H1 (cell line): ENCODE data around the gene CLIP4. TPM values are rescaled to one million over a fixed set of nuclear protein-coding genes. Genes with fewer than 3 reads are reported as not detected.

Source experiments
- CTCF ChIA-PET: fragments of 300-600 bp; sonication (Branson Sonifier 250); formaldehyde crosslinking; loops from one replicate; lab custom pipeline; 2021; ENCODE audit not compliant: partially characterized antibody; lab: Charles Lee
- POLR2A ChIA-PET: fragments of 300-600 bp; sonication (Branson Sonifier 250); formaldehyde crosslinking; loops from one replicate; lab custom pipeline; 2021; ENCODE audit warnings: inconsistent platforms; ENCODE audit not compliant: partially characterized antibody; lab: Charles Lee
- DNase-seq, 2 experiments: peaks; one replicate each; pipeline versions ENCODE4 v3.0.0 to v3.0.0-alpha.2; 2010 to 2022; ENCODE audit warnings: low spot score in 2 of 2, low read depth in 1 of 2, mixed read lengths in 1 of 2
- FAIRE-seq: peaks from 2 replicates; lab custom pipeline; 2011; peaks lifted over from hg19 to GRCh38; lab: Jason Lieb, UNC
- H2AFZ ChIP-seq: 2 replicates; pipeline ENCODE4 v1.8.1; 2012; ENCODE audit warnings: low read length, inconsistent platforms
- H2AK5ac ChIP-seq: 2 replicates; pipeline ENCODE4 v1.6.1; 2013; ENCODE audit warnings: low read depth, low read length
- H2BK120ac ChIP-seq: replicated peaks from 2 replicates; pipeline ENCODE3; 2013; ENCODE audit warnings: low read depth, low read length, inconsistent platforms
- H2BK12ac ChIP-seq: 2 replicates; pipeline ENCODE4 v1.6.1; 2013; ENCODE audit warnings: low read depth, low read length
- H2BK15ac ChIP-seq: 2 replicates; pipeline ENCODE4 v1.6.1; 2013; ENCODE audit warnings: low read length
- H2BK20ac ChIP-seq: 2 replicates; pipeline ENCODE4 v1.6.1; 2013; ENCODE audit warnings: low read length
- H2BK5ac ChIP-seq: 2 replicates; pipeline ENCODE4 v1.6.1; 2013; ENCODE audit warnings: low read depth, low read length
- H3K14ac ChIP-seq: 2 replicates; pipeline ENCODE4 v1.6.1; 2013; ENCODE audit warnings: inconsistent platforms; ENCODE audit not compliant: insufficient read length
- H3K18ac ChIP-seq: 2 replicates; pipeline ENCODE4 v1.6.1; 2013; ENCODE audit warnings: low read length; ENCODE audit errors: extremely low read depth
- H3K23ac ChIP-seq: 2 replicates; pipeline ENCODE4 v1.6.1; 2013; ENCODE audit warnings: inconsistent platforms; ENCODE audit not compliant: insufficient read length
- H3K23me2 ChIP-seq: 2 replicates; pipeline ENCODE4 v1.6.1; 2013; ENCODE audit warnings: low read depth, low read length
- H3K27ac ChIP-seq: 2 replicates; pipeline ENCODE4 v1.6.1; 2011; ENCODE audit warnings: low read depth, low read length, inconsistent platforms
- H3K27me3 ChIP-seq, 4 experiments: replicated peaks in 1 of 4; 1 replicate in 1 of 4; 2 replicates in 3 of 4; pipeline versions ENCODE4 v1.6.1 to v1.8.1; 2011 to 2013; ENCODE audit warnings: low read length in 3 of 4, mild to moderate bottlenecking in 3 of 4, inconsistent platforms in 2 of 4, mixed read lengths in 2 of 4, moderate library complexity in 1 of 4; ENCODE audit not compliant: control insufficient read depth in 3 of 4, insufficient read depth in 3 of 4; ENCODE audit errors: extremely low read depth in 1 of 4
- H3K36me3 ChIP-seq, 4 experiments: 2 replicates each; pipeline versions ENCODE4 v1.6.1 to v1.8.1; 2011 to 2013; ENCODE audit warnings: mild to moderate bottlenecking in 4 of 4, low read length in 3 of 4, moderate library complexity in 2 of 4, control low read depth in 1 of 4, inconsistent platforms in 1 of 4; ENCODE audit not compliant: insufficient read depth in 4 of 4, control insufficient read depth in 2 of 4
- H3K4ac ChIP-seq: replicated peaks from 2 replicates; pipeline ENCODE3; 2013; ENCODE audit warnings: low read length, low read depth, mixed read lengths, inconsistent platforms; ENCODE audit not compliant: insufficient read length
- H3K4me1 ChIP-seq, 4 experiments: replicated peaks in 1 of 4; 1 replicate in 1 of 4; 2 replicates in 3 of 4; pipeline versions ENCODE4 v1.6.1 to v1.8.1; 2011 to 2013; ENCODE audit warnings: low read length in 3 of 4, inconsistent platforms in 2 of 4, mixed read lengths in 1 of 4; ENCODE audit not compliant: insufficient read depth in 4 of 4, control insufficient read depth in 3 of 4
- H3K4me2 ChIP-seq, 2 experiments: 2 replicates each; pipeline versions ENCODE4 v1.6.1 to v1.8.1; 2011 to 2013; ENCODE audit warnings: low read depth in 2 of 2, low read length in 2 of 2, control low read depth in 1 of 2, inconsistent platforms in 1 of 2, mild to moderate bottlenecking in 1 of 2; ENCODE audit not compliant: insufficient read depth in 1 of 2
- H3K4me3 ChIP-seq, 4 experiments: fragments of 200-600, 300-600 bp in 1 of 4; sonication (generic), shearing (Covaris generic), sonication (Bioruptor Twin) in 1 of 4; 2 replicates each; pipeline versions ENCODE4 v1.5.1 to v1.8.1; 2011 to 2016; ENCODE audit warnings: low read length in 4 of 4, low read depth in 3 of 4, control low read depth in 2 of 4, inconsistent platforms in 2 of 4, mild to moderate bottlenecking in 2 of 4, mixed read lengths in 1 of 4, moderate library complexity in 1 of 4; ENCODE audit not compliant: insufficient read depth in 2 of 4; ENCODE audit errors: extremely low read depth in 1 of 4
- H3K56ac ChIP-seq: replicated peaks from 2 replicates; pipeline ENCODE3; 2013; ENCODE audit warnings: low read depth, mild to moderate bottlenecking, mixed read lengths, low read length, inconsistent platforms; ENCODE audit not compliant: insufficient read length
- H3K79me1 ChIP-seq: 2 replicates; pipeline ENCODE4 v1.6.1; 2013; ENCODE audit warnings: low read depth, low read length, control low read depth
- H3K79me2 ChIP-seq, 2 experiments: 2 replicates each; pipeline versions ENCODE4 v1.6.1 to v1.8.1; 2012 to 2013; ENCODE audit warnings: low read length in 2 of 2, mild to moderate bottlenecking in 2 of 2, inconsistent platforms in 1 of 2; ENCODE audit not compliant: insufficient read depth in 2 of 2, control insufficient read depth in 1 of 2
- H3K9ac ChIP-seq, 4 experiments: replicated peaks in 1 of 4; 1 replicate in 1 of 4; 2 replicates in 3 of 4; pipeline versions ENCODE4 v1.6.1 to v1.8.1; 2011 to 2013; ENCODE audit warnings: low read depth in 3 of 4, low read length in 3 of 4, control low read depth in 2 of 4, mild to moderate bottlenecking in 2 of 4, moderate library complexity in 2 of 4, inconsistent platforms in 1 of 4; ENCODE audit errors: extremely low read depth in 1 of 4
- H3K9me3 ChIP-seq, 2 experiments: 2 replicates each; pipeline versions ENCODE4 v1.6.1 to v1.8.1; 2012 to 2013; ENCODE audit warnings: mild to moderate bottlenecking in 2 of 2, moderate library complexity in 2 of 2, control low read depth in 1 of 2, inconsistent platforms in 1 of 2, low read depth in 1 of 2, low read length in 1 of 2, mixed read lengths in 1 of 2; ENCODE audit not compliant: insufficient read depth in 2 of 2
- H4K20me1 ChIP-seq, 2 experiments: replicated peaks in 1 of 2; 2 replicates each; pipeline versions ENCODE3 to v1.8.1; 2011 to 2013; ENCODE audit warnings: inconsistent platforms in 2 of 2, low read length in 2 of 2, mild to moderate bottlenecking in 1 of 2; ENCODE audit not compliant: insufficient read depth in 2 of 2, control insufficient read depth in 1 of 2
- H4K5ac ChIP-seq: 2 replicates; pipeline ENCODE4 v1.6.1; 2013; ENCODE audit warnings: low read length, low read depth, mixed read lengths, inconsistent platforms; ENCODE audit not compliant: insufficient read length
- H4K8ac ChIP-seq: 2 replicates; pipeline ENCODE4 v1.8.0; 2013; ENCODE audit warnings: mild to moderate bottlenecking, moderate library complexity, low read length, inconsistent platforms; ENCODE audit not compliant: insufficient read depth; ENCODE audit errors: extremely low read depth
- H4K91ac ChIP-seq: replicated peaks from 2 replicates; pipeline ENCODE3; 2013; ENCODE audit warnings: low read length, mixed read lengths, inconsistent platforms; ENCODE audit not compliant: insufficient read length
- CREB1 ChIP-seq: IDR thresholded peaks from 2 replicates; pipeline ENCODE4 v1.6.1; 2012; ENCODE audit warnings: inconsistent platforms
- NANOG ChIP-seq: IDR thresholded peaks from 2 replicates; pipeline ENCODE4 v1.6.1; 2011; ENCODE audit warnings: low read length, low read depth, mild to moderate bottlenecking, inconsistent platforms; ENCODE audit not compliant: insufficient read depth, poor library complexity, severe bottlenecking
- ZNF274 ChIP-seq: IDR thresholded peaks from 2 replicates; pipeline ENCODE4 v1.7.0; 2012; ENCODE audit warnings: low read length, borderline replicate concordance; ENCODE audit errors: extremely low read depth
- WGBS, 2 experiments: shearing (Covaris generic) in 1 of 2; methylation state at CpG; one replicate each; pipeline versions ENCODE4 v1.1.6 to v1.1.7; 2013 to 2015; ENCODE audit warnings: low lambda C conversion rate in 2 of 2, mixed read lengths in 2 of 2, inconsistent platforms in 1 of 2, low coverage in 1 of 2, missing lambda C conversion rate in 1 of 2; ENCODE audit not compliant: insufficient replicate concordance in 2 of 2, insufficient coverage in 1 of 2, insufficient read length in 1 of 2; ENCODE audit errors: extremely low coverage in 1 of 2, missing lambda C conversion rate in 1 of 2; 5-methylcytosine and 5-hydroxymethylcytosine counted together
- polyA plus RNA-seq, 7 experiments: library from polyadenylated mRNA; depleted of rRNA in 3 of 7; stranded (reverse) in 5 of 7; unstranded in 2 of 7; fragments of >200 nt in 5 of 7; fragments of 200-250 nt in 2 of 7; gene quantifications; 1 replicate in 5 of 7; 2 replicates in 1 of 7; 4 replicates in 1 of 7; pipeline versions ENCODE4 v1.2.1 to v1.2.3, GENCODE V29; 2011 to 2013; ENCODE audit warnings: missing spikeins in 2 of 7, mixed read lengths in 2 of 7
- total RNA-seq: library from RNA; stranded (reverse); fragmentation: NEBNext Ultra II Directional; extraction: Animal tissue kit (Norgen Biotek cat#: 25700); gene quantifications from 2 replicates; pipeline ENCODE4 v1.2.1, GENCODE V29; 2021
- TF ChIP-seq, protein P1 (sequence below): IDR thresholded peaks from 2 replicates; pipeline ENCODE4 v1.6.1; 2011; ENCODE audit warnings: low read length, improper control_type of control experiment

The CLIP4 gene
- total and polyA plus RNA-seq, 2 of the 8 experiments (the other 6 are each of a cell fraction or from before 2014, with no cell fraction given), result 0.08 to 0.09 TPM

DNA sequence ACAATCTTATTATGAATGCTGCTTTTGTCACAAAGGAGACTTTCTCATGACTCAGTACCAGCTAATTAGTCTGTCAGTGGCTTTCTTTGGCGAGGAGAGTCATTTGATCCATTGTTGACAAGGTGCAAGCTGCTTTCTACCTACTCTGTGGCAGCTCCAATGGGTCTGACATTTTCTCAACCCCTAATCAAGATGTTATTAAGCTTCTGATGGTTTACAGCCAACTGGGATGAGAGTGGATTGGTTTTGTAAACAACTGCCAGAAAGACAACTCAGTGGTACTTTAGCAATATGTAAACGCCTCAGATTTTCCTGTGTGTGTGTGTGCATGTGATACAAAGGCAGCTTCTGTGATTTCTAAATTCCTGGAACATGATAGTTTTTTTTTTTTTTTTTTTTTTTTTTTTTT, 8.2 kb upstream of the CLIP4 start:
- no peaks in the 10 kb centered on the region for H3K79me2 ChIP-seq
- DNase-seq, result no peak
- no peak overlapping the region for H3K4me2 ChIP-seq

More for the DNA sequence above, 8.2 kb upstream of the CLIP4 start:
- H3K14ac ChIP-seq, result no peak overlapping the region
- H2AFZ ChIP-seq, result no peak overlapping the region
- H3K4me3 ChIP-seq, result no peak overlapping the region
- ChIA-PET POLR2A (no interaction called here), CTCF (interaction anchor here (1.0 kb wide), 1 partner anchor 11 kb away, joined by 3 read pairs; no protein-coding TSS in a partner anchor)
- no peak overlapping the region for H2BK20ac ChIP-seq
- H2AK5ac ChIP-seq, result no peak overlapping the region
- H2BK15ac ChIP-seq, result no peak overlapping the region
- H3K4me1 ChIP-seq, result no peaks in the 10 kb centered on the region
- no peak overlapping the region for H3K4ac ChIP-seq
- H3K27ac ChIP-seq, result no peak overlapping the region
- H4K8ac ChIP-seq, result no peak overlapping the region
- H3K9ac ChIP-seq, result no peak overlapping the region
- no peak overlapping the region for H3K18ac ChIP-seq
- H3K9me3 ChIP-seq, result no peaks in the 10 kb centered on the region
- H3K79me1 ChIP-seq, result no peaks in the 10 kb centered on the region
- no peak overlapping the region for H3K23ac ChIP-seq
- no peak overlapping the region for H4K5ac ChIP-seq
- H4K20me1 ChIP-seq, result no peaks in the 10 kb centered on the region
- 90% methylated on average over 2 of the region's 2 CpGs; no CpG with 5 or more reads in 1 of the 2 experiments for WGBS, 2 experiments
- FAIRE-seq, result no peak
- H4K91ac ChIP-seq, result no peak overlapping the region
- no peak overlapping the region for H2BK12ac ChIP-seq
- H2BK5ac ChIP-seq, result no peak overlapping the region
- TF ChIP-seq CREB1, result no peak
- no peak for TF ChIP-seq ZNF274
- TF ChIP-seq NANOG, result no peak
- TF ChIP-seq, protein P1, sequence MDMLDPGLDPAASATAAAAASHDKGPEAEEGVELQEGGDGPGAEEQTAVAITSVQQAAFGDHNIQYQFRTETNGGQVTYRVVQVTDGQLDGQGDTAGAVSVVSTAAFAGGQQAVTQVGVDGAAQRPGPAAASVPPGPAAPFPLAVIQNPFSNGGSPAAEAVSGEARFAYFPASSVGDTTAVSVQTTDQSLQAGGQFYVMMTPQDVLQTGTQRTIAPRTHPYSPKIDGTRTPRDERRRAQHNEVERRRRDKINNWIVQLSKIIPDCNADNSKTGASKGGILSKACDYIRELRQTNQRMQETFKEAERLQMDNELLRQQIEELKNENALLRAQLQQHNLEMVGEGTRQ, result no peak
- H3K23me2 ChIP-seq, result no peaks in the 10 kb centered on the region
- H3K27me3 ChIP-seq, result no peaks in the 10 kb centered on the region
- H2BK120ac ChIP-seq, result no peak overlapping the region
- H3K56ac ChIP-seq, result no peak overlapping the region
- H3K36me3 ChIP-seq, result no peaks in the 10 kb centered on the region
